ENCODE results near the gene HBA1. TPM values are rescaled to one million over a fixed set of nuclear protein-coding genes. Genes with fewer than 3 reads are reported as not detected.
"Not testable (repeated sequence)": the region's sequence is repeated elsewhere in the genome, so short reads cannot be mapped to it uniquely, and the experiment has no call there.

Gene HBA1
- polyA plus RNA-seq, 3 donors, result 591 to 1,202 (median 749) TPM

GRCh38 chr16:166375-167121 is 9.9 kb upstream of the HBA1 start:
- no peak for DNase-seq (ENCODE audit: extremely low read depth in 1 of 11, low read depth in 9 of 11, low spot score in 4 of 11)

GRCh38 chr16:167122-167690 is 9.3 kb upstream of the HBA1 start:
- no peak for DNase-seq (ENCODE audit: extremely low read depth in 1 of 11, low read depth in 9 of 11, low spot score in 4 of 11)

- no peak for DNase-seq (ENCODE audit: extremely low read depth in 1 of 11, low read depth in 9 of 11, low spot score in 4 of 11)
Observed at GRCh38 chr16:168424-168823, 8.1 kb upstream of the HBA1 start.

GRCh38 chr16:169014-169413 is 7.5 kb upstream of the HBA1 start:
- DNase-seq (ENCODE audit: extremely low read depth in 1 of 11, low read depth in 9 of 11, low spot score in 4 of 11), result no peak

GRCh38 chr16:170088-170507 is 6.4 kb upstream of the HBA1 start:
- DNase-seq (ENCODE audit: extremely low read depth in 1 of 11, low read depth in 9 of 11, low spot score in 4 of 11), result not testable (repeated sequence)

- no peak for DNase-seq (ENCODE audit: extremely low read depth in 1 of 11, low read depth in 9 of 11, low spot score in 4 of 11)
Observed at GRCh38 chr16:170788-171187, 5.7 kb upstream of the HBA1 start.

DNA sequence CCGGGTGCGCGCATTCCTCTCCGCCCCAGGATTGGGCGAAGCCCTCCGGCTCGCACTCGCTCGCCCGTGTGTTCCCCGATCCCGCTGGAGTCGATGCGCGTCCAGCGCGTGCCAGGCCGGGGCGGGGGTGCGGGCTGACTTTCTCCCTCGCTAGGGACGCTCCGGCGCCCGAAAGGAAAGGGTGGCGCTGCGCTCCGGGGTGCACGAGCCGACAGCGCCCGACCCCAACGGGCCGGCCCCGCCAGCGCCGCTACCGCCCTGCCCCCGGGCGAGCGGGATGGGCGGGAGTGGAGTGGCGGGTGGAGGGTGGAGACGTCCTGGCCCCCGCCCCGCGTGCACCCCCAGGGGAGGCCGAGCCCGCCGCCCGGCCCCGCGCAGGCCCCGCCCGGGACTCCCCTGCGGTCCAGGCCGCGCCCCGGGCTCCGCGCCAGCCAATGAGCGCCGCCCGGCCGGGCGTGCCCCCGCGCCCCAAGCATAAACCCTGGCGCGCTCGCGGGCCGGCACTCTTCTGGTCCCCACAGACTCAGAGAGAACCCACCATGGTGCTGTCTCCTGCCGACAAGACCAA is 4.0 kb upstream of the HBA1 start, which contains the start of gene HBA2:
HBA2 (plus strand) TSS at position 503 of the 568 bp plus-strand sequence; CDS start at position 540, 37 bp downstream.
- DNase-seq (ENCODE audit: extremely low read depth in 1 of 11, low read depth in 9 of 11, low spot score in 4 of 11), result not testable (repeated sequence)

DNA sequence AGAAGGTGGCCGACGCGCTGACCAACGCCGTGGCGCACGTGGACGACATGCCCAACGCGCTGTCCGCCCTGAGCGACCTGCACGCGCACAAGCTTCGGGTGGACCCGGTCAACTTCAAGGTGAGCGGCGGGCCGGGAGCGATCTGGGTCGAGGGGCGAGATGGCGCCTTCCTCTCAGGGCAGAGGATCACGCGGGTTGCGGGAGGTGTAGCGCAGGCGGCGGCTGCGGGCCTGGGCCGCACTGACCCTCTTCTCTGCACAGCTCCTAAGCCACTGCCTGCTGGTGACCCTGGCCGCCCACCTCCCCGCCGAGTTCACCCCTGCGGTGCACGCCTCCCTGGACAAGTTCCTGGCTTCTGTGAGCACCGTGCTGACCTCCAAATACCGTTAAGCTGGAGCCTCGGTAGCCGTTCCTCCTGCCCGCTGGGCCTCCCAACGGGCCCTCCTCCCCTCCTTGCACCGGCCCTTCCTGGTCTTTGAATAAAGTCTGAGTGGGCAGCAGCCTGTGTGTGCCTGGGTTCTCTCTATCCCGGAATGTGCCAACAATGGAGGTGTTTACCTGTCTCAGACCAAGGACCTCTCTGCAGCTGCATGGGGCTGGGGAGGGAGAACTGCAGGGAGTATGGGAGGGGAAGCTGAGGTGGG is 3.1 kb upstream of the HBA1 start:
- not testable (repeated sequence) for DNase-seq (ENCODE audit: extremely low read depth in 1 of 11, low read depth in 9 of 11, low spot score in 4 of 11)

- DNase-seq (ENCODE audit: extremely low read depth in 1 of 11, low read depth in 9 of 11, low spot score in 4 of 11), result not testable (repeated sequence)
Observed at GRCh38 chr16:173928-174769, 2.3 kb upstream of the HBA1 start.

GRCh38 chr16:175011-175949 is 1.2 kb upstream of the HBA1 start:
- no peak for DNase-seq (ENCODE audit: extremely low read depth in 1 of 11, low read depth in 9 of 11, low spot score in 4 of 11)

DNA sequence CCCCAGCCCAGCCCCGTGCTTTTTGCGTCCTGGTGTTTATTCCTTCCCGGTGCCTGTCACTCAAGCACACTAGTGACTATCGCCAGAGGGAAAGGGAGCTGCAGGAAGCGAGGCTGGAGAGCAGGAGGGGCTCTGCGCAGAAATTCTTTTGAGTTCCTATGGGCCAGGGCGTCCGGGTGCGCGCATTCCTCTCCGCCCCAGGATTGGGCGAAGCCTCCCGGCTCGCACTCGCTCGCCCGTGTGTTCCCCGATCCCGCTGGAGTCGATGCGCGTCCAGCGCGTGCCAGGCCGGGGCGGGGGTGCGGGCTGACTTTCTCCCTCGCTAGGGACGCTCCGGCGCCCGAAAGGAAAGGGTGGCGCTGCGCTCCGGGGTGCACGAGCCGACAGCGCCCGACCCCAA is 474 bp upstream of the HBA1 start:
- DNase-seq (ENCODE audit: extremely low read depth in 1 of 11, low read depth in 9 of 11, low spot score in 4 of 11), result not testable (repeated sequence)

- DNase-seq (ENCODE audit: extremely low read depth in 1 of 11, low read depth in 9 of 11, low spot score in 4 of 11), result no peak
Observed at GRCh38 chr16:177394-177822, 928 bp downstream of the HBA1 start.

DNA sequence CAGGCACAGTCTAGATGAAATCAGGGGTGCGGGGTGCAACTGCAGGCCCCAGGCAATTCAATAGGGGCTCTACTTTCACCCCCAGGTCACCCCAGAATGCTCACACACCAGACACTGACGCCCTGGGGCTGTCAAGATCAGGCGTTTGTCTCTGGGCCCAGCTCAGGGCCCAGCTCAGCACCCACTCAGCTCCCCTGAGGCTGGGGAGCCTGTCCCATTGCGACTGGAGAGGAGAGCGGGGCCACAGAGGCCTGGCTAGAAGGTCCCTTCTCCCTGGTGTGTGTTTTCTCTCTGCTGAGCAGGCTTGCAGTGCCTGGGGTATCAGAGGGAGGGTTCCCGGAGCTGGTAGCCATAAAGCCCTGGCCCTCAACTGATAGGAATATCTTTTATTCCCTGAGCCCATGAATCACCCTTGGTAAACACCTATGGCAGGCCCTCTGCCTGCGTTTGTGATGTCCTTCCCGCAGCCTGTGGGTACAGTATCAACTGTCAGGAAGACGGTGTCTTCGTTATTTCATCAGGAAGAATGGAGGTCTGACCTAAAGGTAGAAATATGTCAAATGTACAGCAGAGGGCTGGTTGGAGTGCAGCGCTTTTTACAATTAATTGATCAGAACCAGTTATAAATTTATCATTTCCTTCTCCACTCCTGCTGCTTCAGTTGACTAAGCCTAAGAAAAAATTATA is 1.6 kb downstream of the HBA1 start:
- DNase-seq (ENCODE audit: extremely low read depth in 1 of 11, low read depth in 9 of 11, low spot score in 4 of 11), result no peak

- DNase-seq (ENCODE audit: extremely low read depth in 1 of 11, low read depth in 9 of 11, low spot score in 4 of 11), result no peak
Observed at GRCh38 chr16:178668-179015, 2.2 kb downstream of the HBA1 start.

GRCh38 chr16:179211-180092 is 3.0 kb downstream of the HBA1 start:
- no peak for DNase-seq (ENCODE audit: extremely low read depth in 1 of 11, low read depth in 9 of 11, low spot score in 4 of 11)

DNA sequence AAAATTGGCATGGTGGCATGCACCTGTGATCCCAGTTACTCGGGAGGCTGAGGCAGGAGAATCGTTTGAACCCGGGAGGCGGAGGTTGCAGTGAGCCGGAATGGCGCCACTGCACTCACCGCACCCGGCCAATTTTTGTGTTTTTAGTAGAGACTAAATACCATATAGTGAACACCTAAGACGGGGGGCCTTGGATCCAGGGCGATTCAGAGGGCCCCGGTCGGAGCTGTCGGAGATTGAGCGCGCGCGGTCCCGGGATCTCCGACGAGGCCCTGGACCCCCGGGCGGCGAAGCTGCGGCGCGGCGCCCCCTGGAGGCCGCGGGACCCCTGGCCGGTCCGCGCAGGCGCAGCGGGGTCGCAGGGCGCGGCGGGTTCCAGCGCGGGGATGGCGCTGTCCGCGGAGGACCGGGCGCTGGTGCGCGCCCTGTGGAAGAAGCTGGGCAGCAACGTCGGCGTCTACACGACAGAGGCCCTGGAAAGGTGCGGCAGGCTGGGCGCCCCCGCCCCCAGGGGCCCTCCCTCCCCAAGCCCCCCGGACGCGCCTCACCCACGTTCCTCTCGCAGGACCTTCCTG is 3.7 kb downstream of the HBA1 start, which contains the start of gene HBQ1:
HBQ1 (plus strand) TSS at position 359 of the 575 bp plus-strand sequence; CDS start at position 387, 28 bp downstream.
- DNase-seq (ENCODE audit: extremely low read depth in 1 of 11, low read depth in 9 of 11, low spot score in 4 of 11), result peak in 2 of 11 donors; percentile 28 to 43
